Measurements from ENCODE around the gene TNF.

Gene TNF

DNA sequence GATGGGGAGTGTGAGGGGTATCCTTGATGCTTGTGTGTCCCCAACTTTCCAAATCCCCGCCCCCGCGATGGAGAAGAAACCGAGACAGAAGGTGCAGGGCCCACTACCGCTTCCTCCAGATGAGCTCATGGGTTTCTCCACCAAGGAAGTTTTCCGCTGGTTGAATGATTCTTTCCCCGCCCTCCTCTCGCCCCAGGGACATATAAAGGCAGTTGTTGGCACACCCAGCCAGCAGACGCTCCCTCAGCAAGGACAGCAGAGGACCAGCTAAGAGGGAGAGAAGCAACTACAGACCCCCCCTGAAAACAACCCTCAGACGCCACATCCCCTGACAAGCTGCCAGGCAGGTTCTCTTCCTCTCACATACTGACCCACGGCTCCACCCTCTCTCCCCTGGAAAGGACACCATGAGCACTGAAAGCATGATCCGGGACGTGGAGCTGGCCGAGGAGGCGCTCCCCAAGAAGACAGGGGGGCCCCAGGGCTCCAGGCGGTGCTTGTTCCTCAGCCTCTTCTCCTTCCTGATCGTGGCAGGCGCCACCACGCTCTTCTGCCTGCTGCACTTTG, at the start of gene TNF:
Gene TNF, plus strand, starts transcription at position 231 of the 567 bp plus-strand sequence. Its CDS starts 177 bp downstream, at position 408.
- DNase-seq (ENCODE audit: low read depth), result no peak

DNA sequence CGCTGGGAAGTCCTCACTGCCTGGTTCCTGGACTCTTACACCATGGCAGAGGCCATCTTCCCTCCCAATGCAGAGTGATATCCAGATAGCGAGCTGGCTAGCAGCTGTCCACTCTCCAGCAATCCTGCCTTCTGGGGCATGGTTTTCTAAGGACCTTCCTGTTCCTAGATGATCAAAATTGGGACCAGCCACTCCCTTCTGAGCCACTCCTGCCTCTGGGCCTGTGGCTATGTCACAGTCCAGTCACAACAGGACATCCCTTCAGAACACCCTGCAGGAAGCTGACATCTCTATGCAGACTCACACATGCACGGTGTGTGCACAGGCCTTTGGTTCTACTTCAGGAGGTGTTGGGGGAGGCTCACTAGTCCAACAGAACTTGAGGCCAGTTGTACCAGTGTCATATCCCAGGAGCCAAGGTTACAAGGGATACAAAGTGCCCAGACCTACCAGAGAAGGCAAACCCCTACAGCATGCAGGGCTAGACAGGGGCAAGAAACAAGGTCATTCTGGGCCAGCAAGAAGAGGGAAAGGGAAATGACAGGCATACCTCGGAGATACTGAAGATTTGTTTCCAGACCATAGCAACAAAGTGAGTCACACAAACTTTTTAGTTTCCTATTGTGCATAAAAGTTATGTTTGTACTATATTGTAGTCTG, 49.3 kb upstream of the TNF start:
- peak; percentile 66 for DNase-seq (ENCODE audit: low read depth)

DNA sequence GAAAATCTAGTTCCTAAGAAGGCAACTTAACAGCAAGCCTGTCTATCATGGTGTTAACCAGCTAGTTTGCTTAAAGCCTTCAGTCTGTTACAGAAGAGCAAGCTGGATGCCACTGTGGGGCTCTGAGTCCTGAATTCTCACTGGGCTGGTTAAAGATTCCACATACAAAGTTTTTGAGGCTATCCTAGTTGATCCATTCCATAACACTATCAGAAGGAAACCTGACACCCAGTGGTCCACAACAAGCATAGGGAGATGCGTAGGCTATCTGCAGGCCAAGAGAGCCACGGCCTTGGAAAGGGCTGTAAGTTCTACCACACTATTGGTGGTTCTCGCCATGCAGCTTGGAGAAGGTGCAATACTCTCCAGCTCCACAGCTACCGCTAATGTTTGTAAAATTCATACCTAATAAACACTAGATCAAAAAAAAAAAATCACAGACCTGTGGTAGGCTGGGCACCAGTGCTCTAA, 47.0 kb upstream of the TNF start:
- no peak for DNase-seq (ENCODE audit: low read depth)

DNA sequence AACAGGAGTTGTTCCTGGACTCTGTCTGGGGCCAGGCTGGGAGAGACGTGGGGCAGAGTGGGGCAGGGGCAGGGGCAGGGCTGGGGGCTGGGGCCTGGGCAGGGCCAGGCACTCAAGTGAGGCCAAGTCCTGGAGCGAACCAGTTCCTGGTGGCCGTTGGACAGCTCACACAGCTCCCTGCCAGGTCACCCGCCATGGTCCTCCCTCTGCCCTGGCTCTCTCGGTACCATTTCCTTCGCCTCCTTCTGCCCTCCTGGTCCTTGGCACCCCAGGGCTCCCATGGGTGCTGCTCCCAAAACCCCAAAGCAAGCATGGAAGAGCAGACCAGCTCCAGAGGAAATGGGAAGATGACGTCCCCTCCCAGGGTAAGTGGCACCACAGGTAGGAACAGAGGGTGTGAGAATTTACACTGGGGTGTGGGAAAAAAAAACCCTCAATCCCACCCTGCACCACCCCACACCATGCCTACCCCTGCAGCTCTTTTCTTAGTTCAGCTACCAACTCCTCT, 46.5 kb upstream of the TNF start, which contains the start of gene MCCD1:
Gene MCCD1, plus strand, starts transcription at position 142 of the 508 bp plus-strand sequence. Its CDS starts 53 bp downstream, at position 195.
- no peak for DNase-seq (ENCODE audit: low read depth)

DNA sequence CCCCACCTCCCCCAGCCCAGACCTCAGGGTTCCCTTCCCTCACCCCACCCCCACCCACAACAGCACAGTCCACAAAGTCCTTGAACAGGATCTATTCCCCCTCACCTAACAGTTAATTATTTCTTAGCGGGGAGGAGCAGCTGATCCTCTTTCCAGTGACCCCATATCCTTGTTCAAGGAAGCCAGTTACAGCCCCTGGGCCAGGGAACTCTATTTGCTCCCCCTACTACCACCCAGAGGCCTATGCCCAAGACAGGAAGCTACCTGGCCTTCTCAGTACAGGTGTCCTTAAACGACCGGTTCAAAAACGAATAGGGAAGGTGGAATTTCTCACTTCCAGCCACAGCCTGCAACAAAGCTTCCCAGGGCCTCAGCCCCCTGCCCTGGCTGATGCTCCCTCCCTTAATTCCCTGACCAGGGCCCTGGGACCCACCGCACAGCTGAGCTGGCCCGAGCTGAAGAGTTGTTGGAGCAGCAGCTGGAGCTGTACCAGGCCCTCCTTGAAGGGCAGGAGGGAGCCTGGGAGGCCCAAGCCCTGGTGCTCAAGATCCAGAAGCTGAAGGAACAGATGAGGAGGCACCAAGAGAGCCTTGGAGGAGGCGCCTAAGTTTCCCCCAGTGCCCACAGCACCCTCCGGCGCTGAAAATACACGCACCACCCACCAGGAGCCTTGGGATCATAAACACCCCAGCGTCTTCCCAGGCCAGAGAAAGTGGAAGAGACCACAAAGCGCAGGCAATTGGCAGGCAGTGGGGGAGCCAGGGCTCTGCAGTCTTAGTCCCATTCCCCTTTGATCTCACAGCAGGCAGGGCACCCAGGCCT, 45.8 kb upstream of the TNF start:
- DNase-seq (ENCODE audit: low read depth), result no peak

DNA sequence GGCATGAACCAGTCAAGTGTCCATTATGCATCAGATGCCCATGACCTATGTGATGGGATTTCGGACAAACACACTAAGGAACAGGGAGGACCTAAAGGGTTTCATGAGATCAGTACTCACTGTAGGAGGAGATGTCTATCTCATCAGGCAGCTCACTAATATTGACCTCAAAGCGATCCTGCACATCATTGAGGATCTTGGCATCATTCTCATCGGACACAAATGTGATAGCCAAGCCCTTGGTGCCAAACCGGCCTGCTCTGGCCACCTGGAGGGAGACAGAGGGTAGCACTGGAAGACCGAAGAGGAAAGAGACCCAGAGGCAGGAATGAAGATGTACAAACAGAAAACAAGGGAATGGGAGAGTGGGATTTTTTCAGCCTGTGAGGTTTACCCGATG, 44.7 kb upstream of the TNF start:
- no peak for DNase-seq (ENCODE audit: low read depth)

DNA sequence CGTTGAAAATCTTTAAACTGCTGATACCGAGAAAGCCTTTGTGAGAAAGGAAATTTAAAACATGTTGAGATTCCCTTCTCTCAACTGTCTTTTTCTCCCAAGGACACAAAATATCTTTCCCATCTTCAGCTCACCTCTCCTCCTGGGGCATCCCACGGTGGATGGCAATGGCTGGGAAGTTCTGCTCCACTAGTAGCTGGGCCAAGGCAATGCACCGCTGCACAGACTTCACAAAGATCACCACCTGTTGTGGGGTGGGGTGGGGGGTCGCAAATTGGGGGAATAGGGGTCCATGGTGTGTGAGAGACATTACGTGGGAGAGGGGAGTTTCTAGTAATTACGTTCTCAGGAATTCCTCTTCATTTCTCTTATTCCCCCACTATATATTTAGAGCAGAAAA, 44.2 kb upstream of the TNF start:
- DNase-seq (ENCODE audit: low read depth), result no peak

DNA sequence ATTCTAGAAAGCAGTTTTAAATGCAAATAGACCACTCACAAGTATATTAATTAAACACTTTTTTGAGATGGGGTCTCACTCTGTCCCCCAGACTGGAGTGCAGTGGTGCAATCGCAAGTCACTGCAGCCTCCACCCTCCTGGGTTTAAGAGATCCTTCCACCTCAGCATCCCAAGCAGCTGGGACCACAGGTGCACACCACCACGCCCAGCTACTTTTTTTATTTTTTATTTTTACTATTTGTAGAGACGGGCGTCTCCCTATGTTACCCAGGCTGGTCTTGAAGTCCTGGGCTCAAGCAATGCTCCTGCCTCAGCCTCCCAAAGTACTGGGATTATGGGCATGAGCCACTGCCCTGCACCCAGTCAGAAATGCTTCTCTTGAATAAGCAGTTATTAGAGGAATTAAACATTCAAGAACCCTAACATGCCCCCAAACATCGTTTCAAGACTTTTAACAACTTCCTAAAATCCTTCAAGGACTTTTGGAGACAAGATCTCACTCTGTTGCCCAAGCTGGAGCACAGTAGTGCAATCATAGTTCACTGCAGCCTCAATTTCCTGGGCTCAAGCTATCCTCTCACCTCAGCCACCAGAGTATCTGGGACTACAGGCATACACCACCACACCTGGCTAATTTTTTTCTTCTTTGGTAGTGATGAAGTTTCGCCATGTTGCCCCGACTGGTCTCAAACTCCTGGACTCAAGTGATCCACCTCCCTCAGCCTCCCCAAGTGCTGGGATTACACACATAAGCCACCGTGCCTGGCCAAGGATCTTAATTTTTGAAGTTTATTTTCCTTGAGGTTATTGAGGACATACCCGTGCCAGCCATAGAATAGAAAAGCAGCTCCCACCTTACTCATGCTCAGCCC, 43.4 kb upstream of the TNF start:
- DNase-seq (ENCODE audit: low read depth), result no peak

DNA sequence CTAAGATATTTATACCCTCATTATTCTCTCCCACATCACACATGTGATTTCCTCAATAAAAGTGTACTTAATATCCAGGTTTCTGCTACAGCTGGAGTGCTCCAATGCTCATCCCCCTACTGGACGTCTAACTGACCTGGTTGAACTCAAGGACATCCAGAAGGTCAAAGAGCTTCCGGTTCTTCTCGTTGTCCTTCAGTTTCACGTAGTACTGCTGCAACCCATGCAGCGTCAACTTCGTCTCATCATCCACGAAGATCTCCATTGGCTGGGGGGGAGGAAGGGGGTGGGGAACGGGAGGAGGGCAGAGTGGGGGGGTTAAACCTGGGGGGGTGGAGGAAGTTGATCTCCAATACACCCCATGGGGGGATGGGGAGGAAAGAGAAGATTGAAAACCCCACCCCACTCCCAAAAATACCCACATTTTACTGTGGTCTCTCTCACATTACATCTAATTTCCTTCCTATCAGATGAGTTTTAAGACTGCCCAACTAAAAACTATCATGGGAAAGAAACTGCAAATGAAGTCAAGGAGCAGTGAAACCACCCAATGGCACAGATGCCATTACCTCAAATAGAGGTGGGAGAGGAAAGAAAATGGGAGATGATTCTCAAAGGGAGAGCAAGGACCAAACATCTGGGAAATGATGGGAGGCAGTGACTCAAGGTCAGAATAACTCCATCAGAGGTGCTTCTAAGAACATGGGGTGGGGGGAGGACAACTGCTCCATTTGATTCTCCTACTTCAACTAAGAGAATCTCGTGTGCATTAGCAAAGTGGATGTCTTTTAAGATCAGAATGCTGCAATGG, 42.5 kb upstream of the TNF start:
- DNase-seq (ENCODE audit: low read depth), result no peak

DNA sequence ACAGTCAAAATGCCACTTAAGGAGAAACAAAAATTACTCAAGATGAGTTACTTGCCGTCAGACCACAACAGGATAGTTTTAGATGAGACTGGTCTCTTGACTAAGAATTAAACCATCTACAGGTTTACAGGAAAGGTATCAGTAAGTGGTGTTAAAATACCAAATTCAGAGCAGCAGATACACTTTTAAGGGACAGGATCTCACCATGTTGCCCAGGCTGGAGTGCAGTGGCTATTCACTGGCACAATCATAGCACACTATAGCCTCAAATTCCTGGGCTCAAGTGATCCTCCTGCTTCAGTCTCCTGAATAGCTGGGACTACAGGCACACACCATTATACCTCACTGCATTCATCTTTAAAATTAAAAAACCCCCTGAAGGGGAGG, 41.9 kb upstream of the TNF start:
- no peak for DNase-seq (ENCODE audit: low read depth)

DNA sequence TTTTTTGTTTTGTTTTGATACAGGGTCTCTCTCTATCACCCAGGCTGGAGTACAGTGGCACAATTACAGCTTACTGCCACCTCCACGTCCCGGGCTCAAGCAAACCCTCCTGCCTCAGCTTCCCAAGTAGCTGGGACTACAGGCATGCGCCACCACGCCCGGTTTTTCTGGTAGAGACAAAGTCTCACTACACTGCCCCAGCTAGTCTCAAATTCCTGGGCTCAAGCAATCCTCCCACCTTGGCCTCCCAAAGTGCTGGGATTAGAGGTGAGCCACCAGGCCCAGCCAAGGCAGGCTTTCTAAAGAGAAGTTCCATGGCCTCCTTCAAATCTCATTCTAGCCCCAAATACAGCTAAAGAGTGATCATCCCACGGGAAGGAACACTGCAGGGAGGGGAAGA, 41.4 kb upstream of the TNF start:
- DNase-seq (ENCODE audit: low read depth), result no peak

DNA sequence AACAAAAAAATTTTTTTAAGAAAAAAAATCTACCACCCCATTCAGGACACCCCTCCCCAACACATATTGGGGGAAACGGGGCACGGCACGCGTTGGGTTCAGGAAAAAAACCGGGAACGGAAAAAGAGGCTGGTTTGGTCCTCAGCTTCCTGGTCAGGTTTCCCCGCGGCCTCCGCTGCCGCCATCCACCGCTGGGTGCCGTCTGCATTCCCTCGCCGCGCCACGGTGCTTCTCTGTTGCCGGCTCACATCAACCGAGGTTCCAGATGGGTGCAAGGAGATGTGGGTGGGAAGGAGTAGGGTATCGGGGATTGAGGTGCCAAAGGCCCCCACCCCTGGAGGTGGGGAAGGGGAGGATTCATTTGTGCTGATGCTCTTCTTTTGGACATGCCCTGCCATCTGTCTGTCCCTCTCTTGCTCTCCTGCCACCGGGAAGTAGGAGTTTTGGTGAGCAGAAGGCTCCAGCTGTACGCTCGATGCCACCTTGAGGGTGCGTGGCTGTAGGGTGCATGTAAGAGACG, 40.8 kb upstream of the TNF start:
- no peak for DNase-seq (ENCODE audit: low read depth)

DNA sequence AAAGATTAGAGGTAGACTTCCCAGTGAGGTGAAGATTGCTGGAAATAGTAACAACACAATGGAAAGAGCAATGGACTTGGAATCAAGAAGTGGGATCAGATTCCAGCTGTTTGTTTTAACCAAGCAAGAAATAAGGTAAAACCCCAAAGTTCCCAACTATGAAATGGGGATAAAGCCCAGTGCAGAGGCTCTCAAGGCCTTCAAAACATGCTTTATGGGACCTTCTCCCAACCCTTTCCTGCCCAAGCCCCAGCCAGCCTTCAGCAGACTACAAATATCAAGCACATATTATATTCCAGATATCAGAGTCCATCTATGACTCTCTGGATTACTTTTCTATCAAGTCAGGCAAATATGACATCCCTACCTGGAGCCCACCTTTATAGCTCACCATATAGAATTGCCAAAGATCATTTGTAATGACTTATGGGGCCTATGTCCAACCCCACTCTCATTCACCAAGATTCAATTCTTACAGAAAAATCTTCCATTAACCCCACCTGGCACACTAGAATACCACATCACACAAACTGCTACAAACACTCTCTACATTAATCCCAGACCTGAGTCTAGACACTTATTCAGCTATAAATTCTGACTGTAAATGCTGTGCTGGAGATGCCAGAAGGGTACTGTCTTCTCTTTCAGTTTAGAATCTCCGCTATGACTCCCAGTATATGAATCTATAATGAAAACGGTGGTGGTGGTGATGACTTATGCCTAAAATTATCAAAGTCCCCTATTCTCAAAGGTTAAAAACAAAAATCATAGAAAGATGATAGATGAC, 39.6 kb upstream of the TNF start:
- DNase-seq (ENCODE audit: low read depth), result no peak

DNA sequence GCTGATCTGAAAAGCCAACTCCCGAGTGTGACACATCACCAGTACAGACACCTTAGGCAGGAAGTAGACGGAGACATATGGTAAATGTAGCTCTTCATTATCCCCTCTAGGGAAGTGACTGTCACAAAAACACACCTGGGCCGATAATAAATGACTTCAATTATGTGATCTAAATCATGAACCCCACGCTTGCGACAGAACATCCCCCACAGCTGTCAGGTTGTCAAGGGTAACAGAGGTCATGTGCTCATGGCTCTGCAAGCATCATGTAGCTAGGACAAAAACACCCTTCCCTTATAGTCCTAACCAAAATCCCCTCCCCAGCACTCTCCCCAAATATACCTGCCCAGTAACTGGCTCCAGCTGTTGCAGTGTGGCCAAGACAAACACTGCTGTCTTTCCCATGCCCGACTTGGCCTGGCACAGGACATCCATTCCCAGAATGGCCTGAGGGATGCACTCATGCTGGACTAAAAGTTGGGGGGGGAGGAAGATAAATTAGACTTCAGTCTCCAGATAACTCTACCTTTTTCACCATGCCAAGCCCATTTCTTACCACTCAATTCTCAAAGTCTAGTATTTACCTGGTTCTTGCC, 36.5 kb upstream of the TNF start:
- no peak for DNase-seq (ENCODE audit: low read depth)

DNA sequence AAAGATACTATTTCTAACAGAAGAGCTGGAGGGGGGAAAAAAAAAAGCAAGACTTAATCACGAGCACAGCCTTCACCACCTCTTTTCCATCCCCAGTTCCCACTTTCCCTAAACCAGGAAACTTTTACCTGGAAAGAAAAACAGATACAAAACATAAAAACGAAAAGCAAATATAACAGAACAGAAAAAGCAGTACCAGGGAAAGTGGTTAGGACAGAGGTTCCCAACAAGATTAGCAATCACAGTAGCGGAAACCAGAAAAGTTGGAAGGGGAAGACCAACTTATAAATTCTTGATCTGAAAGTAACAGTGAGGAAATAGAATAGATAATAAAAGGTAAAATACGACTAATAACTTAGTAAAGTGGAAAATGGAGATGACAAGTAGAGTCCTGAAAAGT, 34.7 kb upstream of the TNF start:
- DNase-seq (ENCODE audit: low read depth), result no peak

DNA sequence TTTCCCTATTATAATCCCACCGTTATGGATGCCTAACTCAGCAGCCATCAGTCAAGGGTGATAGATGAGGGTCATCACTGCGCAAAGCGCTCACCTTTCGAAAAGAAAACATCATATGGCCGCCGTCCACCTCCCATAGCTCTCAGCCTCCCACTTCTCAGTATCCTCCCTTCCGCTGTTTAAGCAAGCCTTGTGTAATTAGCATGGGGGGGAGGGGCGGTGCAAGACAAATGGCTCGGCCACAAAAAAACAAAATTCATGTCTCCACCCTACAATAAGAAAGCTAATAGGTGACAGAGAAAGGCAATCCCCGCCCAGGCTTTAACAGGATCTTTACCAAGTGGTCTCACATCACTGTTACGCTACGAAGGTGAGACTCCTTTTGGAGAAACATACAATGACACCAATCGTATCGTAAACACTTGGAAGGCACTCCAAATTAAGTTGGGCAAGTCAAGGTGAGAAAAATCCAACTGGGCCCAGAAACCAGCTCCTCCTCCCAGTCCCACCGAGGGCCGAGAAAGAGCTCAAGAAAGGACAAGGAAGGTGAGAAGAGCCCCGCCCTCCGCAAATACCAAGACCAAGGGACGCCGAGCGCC, 34.2 kb upstream of the TNF start:
- DNase-seq (ENCODE audit: low read depth), result peak; percentile 74

DNA sequence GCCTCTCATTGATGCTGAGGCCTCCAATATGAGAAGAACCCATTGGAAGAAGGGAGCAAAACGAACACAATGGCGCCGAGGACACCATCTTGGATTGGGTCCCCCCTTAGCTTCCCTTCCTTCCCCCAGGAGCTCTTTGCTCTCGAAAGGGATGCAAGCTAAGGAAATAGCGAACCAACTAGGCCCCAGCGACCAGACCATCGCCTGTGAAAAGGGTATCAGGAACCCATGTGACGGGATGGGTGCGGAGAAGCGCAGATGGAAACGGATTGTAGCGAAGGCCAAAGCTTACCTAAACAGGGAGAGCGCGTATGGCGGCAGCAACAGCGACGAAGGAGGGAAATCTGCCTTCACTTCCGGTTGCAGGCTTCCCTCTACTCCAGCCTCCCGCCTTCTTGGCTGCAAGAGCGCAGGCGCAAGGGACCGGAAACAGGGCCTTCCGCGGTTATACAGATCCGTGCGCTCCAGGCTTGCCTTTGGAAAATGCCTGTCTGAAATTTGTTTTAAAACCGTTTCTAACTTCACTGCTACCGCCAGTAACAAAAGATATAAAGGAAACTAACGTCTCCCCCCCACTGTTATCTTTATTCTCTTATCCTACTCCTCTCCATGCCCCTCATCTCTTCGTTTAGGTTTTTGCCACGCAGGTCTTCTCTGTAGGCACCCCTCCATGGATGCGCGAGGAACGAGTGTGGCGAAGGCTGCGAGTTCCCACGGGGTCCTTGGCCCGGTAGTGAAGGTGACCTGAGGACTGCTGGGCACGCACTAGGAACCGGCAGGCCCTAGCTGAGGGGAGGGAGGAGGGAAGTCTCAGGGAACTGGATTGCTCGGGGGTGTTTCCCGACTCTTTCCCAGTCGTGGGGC, 33.5 kb upstream of the TNF start, which contains the start of gene DDX39B:
Gene DDX39B, minus strand, starts transcription at position 346 of the 864 bp plus-strand sequence. CDS start 1,471 bp downstream, outside the sequence.
- DNase-seq (ENCODE audit: low read depth), result peak; percentile 99

DNA sequence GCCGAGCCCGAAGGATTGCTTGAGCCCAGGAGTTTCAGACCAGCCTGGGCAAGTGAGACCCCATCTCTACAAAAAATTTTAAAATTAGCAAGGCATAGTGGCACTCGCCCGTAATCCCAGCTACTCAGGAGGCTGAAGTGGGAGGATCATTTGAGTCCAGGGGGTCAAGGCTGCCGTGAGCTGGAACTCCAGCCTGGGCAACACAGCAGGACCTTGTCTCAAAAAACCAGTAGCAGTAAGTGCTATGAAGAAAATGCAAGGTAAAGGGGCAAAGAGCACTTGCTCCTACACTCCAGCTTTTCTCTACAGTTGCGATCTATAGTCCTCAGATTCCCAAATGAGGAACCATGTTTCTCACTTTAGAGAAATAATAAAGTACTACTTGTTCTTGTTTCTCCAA, 31.7 kb upstream of the TNF start:
- DNase-seq (ENCODE audit: low read depth), result no peak
